ENCODE results near the gene MBD3. TPM values are rescaled to one million over a fixed set of nuclear protein-coding genes. Genes with fewer than 3 reads are reported as not detected.

Gene MBD3
- total RNA-seq, 1 donor = 73.4 TPM

- TF ChIP-seq, protein P1, sequence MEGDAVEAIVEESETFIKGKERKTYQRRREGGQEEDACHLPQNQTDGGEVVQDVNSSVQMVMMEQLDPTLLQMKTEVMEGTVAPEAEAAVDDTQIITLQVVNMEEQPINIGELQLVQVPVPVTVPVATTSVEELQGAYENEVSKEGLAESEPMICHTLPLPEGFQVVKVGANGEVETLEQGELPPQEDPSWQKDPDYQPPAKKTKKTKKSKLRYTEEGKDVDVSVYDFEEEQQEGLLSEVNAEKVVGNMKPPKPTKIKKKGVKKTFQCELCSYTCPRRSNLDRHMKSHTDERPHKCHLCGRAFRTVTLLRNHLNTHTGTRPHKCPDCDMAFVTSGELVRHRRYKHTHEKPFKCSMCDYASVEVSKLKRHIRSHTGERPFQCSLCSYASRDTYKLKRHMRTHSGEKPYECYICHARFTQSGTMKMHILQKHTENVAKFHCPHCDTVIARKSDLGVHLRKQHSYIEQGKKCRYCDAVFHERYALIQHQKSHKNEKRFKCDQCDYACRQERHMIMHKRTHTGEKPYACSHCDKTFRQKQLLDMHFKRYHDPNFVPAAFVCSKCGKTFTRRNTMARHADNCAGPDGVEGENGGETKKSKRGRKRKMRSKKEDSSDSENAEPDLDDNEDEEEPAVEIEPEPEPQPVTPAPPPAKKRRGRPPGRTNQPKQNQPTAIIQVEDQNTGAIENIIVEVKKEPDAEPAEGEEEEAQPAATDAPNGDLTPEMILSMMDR (IDR thresholded peaks at IDR 0.05; ENCODE audit: insufficient read depth, low read depth, low read length) = no peak
- H3K4me3 ChIP-seq (ENCODE audit: low read depth, low read length) = no peak overlapping the region
- DNase-seq (ENCODE audit: low read depth) = no peak
Measured at GRCh38 chr19:1572795-1573194, 19.9 kb downstream of the MBD3 start.

GRCh38 chr19:1571358-1571757 is 21.3 kb downstream of the MBD3 start:
- H3K4me3 ChIP-seq (ENCODE audit: low read depth, low read length) = no peak overlapping the region
- TF ChIP-seq, protein P1 (IDR thresholded peaks at IDR 0.05; ENCODE audit: insufficient read depth, low read depth, low read length) = no peak
- DNase-seq (ENCODE audit: low read depth) = no peak

- DNase-seq (ENCODE audit: low read depth) = no peak
- TF ChIP-seq, protein P1 (IDR thresholded peaks at IDR 0.05; ENCODE audit: insufficient read depth, low read depth, low read length) = no peak
- no peak overlapping the region for H3K4me3 ChIP-seq (ENCODE audit: low read depth, low read length)
Measured at GRCh38 chr19:1570836-1571235, 21.8 kb downstream of the MBD3 start.

DNA sequence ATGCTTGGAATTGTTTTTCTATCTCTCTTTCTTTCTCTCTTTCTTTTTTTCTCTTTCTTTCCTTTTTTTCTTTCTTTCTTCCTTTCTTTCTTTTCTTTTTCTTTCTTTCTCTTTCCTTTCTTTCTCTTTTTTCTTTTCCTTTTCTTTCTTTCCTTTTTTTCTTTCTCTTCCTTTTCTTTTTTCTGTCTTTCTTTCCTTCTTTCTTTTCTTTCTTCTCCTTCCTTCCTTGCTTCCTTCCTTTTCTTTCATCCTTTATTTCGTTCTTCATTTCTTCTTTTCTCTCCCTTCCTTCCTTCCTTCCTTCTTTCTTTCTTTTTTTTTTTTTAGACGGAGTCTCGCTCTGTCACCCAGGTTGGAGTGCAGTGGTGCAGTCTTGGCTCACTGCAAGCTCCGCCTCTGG is 22.7 kb downstream of the MBD3 start:
- TF ChIP-seq, protein P1 (IDR thresholded peaks at IDR 0.05; ENCODE audit: insufficient read depth, low read depth, low read length) = no peak
- DNase-seq (ENCODE audit: low read depth) = no peak
- H3K4me3 ChIP-seq (ENCODE audit: low read depth, low read length) = no peak overlapping the region

DNA sequence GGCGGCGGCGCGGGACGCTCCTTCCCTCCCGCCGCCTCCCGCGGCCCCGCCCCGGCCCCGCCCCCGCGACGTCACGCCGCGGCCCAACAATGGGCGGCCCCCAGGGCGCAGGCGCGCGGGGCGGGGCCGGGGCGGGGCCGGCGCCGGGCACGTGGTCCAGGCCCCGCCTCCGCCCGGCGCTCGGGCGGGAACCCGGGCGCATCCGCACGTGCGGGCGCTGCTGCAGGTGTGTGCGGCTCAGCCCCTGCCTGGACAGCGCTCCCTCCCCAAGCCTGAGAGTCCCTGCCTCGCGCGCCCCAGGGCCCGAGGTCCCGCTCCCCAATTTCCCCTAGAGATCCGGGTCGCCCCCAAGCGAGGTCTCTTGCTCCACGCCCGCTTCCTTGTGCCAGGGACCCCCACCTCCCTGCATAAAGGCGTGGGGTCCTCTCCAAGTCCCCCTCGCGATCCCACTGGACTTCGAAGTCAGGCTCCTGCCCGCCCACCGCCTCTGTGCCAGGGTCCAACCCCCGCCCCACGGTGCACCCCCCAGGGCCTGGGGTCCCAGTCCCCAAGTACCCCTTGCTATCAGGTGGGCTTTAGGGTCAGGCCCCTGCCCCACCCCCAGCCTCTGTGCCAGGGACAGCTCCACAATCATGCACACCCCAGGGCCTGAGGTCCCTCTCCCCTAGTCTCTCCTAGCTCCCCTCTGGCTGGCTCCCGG is 24.2 kb downstream of the MBD3 start, which contains the start of gene MEX3D:
TSS of gene MEX3D (minus strand) at position 6 of the 700 bp plus-strand sequence. CDS start 267 bp downstream, outside the sequence.
- peak within 1 kb of the TSS; percentile 73 for H3K4me3 ChIP-seq (ENCODE audit: low read depth, low read length)
- TF ChIP-seq, protein P1 (IDR thresholded peaks at IDR 0.05; ENCODE audit: insufficient read depth, low read depth, low read length) = no peak
- peak; percentile 64 for DNase-seq (ENCODE audit: low read depth)

GRCh38 chr19:1567848-1568227 is 24.8 kb downstream of the MBD3 start:
- no peak for DNase-seq (ENCODE audit: low read depth)
- peak overlapping the region; percentile 73 for H3K4me3 ChIP-seq (ENCODE audit: low read depth, low read length)
- TF ChIP-seq, protein P1 (IDR thresholded peaks at IDR 0.05; ENCODE audit: insufficient read depth, low read depth, low read length) = no peak

Data from fibroblast of villous mesenchyme (primary cell).